Activated CD8-positive, alpha-beta memory T cell treated with anti-CD3 and anti-CD28 coated beads for 4 hours (primary cell): ENCODE results near the gene FYB1.
"Not testable (repeated sequence)": the region's sequence is repeated elsewhere in the genome, so short reads cannot be mapped to it uniquely, and the experiment has no call there.

Experiments used
- DNase-seq, 2 donors: peaks; one replicate each; pipeline ENCODE4 v3.0.0-alpha.2; 2020; ENCODE audit warnings: low read depth in 2 of 2

The FYB1 gene

GRCh38 chr5:39187831-39188731 is 31.3 kb downstream of the FYB1 start:
- DNase-seq: no peak

DNA sequence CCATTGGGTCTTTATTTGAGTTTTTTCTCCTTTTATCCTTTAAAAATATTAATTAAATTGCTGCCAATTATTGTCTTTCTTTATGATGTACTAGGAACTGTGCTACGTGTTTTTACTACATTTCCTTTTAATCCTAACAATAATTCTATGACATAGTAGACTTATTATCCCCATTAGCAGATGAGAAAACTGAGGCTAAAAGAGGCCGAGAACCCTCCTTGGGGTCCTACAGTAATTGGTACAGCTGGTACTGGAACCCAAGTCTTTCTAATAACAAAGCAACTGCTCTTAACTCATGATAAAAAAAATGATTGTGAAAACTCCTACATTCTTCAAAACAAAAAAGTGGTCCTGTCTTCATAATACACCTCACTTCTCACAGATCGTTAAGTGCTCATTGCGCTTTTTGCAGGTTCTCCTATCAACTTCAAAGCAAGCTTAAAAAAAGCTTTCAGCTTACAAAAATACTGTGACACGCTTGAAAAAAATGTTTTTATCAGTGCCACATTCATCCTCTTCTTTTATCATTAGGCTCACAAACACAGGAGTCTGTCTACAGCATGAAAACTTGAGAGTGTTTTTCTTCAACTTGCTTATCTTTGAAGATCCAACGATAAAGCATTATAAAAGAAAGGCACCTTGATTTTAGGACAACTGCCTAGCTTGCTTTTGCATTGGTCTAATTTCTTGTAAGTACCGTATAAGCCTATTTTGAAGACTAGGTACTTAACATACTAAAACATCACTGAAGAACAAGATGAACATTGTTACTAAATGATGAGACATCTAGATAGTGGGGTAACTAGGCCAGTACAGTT is 32.4 kb downstream of the FYB1 start:
- no peak for DNase-seq

- DNase-seq: no peak
Measured at GRCh38 chr5:39186289-39186688, 33.1 kb downstream of the FYB1 start.

GRCh38 chr5:39185761-39186160 is 33.6 kb downstream of the FYB1 start:
- no peak for DNase-seq

DNA sequence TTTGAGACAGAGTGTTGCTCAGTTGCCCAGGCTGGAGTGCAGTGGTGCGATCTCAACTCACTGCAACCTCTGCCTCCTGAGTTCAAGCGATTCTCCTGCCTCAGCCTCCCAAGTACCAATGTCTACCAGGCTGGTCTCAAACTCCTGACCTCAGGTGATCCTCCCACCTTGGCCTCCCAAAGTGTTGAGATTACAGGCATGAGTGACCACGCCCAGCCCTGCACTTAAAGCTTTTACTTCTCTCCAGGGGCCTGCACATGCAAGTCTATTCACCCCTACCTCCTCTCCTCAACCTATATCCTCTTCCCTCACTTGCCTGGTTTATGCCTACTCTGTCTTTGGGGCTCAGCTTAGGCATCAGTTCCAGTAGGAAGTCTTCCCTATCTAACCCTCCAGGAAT is 39.8 kb downstream of the FYB1 start:
- not testable (repeated sequence) for DNase-seq

DNA sequence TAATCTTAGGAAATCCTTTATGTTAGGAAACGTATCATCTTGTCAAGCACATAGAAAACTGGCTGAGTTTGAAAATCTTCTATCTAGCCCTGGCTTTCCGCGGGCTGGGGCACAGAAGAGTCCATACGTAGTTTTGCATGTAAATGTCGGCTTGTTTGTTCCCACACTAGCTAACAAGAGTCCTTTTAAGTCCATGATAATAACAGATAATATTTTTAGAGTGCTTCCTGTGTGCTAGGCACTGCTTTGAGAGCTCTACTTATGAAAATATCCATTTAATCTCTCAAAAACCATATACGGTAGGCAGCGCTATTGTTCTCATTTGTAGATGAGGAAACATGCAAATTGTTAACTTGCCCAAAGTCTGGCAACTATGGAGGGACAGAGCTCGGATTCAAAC is 40.5 kb downstream of the FYB1 start:
- DNase-seq: no peak

DNA sequence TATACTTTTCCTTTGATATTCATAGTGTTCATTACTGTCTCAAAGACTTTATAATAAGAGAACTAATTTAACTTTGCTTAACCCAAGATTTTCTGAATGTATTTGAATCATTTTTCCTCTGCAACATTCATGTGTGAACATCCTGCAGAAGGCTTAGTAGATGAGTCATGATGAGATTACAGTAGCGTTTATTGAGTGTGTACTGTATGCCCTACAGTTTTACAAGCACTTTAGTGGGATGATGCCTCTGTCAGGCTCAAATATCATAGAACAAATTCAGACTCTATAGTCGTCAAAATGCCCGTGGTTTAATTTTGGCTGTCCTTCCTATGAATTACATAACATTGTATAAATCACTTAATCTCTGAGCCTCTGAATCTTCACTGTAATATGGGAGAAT is 41.2 kb downstream of the FYB1 start:
- no peak for DNase-seq

- DNase-seq: no peak
Measured at GRCh38 chr5:39177631-39177964, 41.8 kb downstream of the FYB1 start.

GRCh38 chr5:39176759-39177630 is 42.4 kb downstream of the FYB1 start:
- no peak for DNase-seq

DNA sequence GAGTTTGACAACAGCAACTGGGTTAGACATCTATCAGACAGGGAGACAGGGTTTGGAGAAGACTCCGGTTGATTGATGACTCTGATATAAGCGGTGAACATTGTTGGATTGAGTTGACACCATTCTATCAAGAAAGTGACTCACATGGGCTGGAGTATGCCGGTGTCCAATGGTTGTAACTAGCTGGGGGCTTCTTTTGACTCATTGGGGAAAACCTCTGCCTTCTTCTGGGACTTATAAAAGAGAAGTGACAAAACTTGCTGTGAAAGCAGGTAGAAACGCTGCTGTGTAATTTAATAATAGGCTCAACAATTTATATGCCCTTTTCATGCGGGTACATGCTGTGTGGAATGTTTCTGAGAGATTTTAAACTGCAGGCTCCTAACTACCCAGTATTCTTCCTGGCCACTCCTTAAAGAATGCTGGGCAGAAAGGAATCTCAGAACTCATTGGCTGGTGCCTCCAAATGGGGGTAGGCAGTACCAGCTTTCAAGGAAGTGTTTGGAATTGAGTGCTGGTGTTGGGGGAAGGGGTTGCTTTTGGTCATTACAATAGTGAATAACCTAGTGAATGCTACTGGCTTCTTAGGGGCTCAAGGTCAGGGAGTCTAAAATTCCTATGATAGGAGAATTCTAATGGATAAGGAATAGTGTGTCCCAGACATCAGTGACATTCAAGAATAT is 43.9 kb downstream of the FYB1 start:
- no peak for DNase-seq

GRCh38 chr5:39173069-39173468 is 46.3 kb downstream of the FYB1 start:
- DNase-seq: no peak

DNA sequence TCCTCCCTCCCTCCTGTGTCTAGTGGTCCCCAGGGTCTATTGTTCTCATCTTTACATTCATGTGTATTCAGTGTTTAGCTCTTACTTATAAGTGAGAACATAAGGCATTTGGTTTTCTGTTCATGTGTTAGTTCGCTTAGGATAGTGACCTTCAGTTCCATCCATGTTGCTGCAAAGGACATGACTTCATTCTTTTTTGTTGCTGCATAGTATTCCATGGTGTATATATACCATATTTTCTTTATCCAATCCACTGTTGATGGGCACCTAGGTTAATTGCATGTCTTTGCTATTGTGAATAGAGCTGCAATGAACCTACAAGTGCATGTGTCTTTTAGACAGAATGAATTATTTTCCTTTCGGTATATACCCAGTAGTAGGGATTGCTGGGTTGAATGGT is 46.8 kb downstream of the FYB1 start:
- DNase-seq: no peak

GRCh38 chr5:39171647-39172046 is 47.7 kb downstream of the FYB1 start:
- DNase-seq: no peak

- DNase-seq: no peak
Measured at GRCh38 chr5:39169081-39169480, 50.3 kb downstream of the FYB1 start.

GRCh38 chr5:39167972-39168342 is 51.4 kb downstream of the FYB1 start:
- DNase-seq: no peak

DNA sequence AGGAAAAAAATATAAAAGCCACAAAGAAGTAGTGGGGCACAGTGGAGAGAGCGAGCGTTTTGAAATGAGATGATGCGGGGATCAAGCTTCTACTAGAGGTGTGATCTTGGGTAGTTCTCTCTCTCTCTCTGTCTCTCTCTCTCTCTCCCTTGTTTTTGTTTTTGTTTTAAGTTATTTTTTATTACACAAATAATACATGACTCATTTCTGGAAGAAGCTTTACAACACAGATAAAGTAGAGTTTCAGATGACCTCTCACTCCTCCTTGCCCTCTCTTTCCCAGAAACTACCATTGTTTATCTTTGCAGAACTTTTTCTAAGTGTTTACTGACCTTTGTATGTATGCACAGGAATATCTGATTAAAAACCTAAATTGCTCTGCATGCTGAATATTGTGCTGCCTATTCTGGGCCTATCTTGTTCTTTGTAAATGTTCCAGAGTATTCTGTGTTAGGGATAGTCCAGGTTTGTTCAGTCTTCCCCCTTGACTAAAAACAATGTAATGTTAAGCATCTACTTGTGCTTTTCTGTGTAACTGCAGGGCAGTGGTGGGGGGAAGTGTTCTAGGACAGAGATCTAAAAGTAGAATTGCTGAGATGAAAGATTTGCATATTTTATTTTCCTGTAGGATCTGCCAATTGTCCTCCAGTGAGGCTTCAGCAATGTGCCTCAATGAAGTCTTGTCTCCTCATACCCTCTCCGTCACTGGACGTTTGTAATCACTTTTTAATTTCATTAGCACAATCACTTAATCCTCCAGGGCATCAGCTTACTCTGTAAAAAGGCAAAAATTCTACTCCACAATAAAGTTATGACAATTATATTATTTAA is 52.0 kb downstream of the FYB1 start:
- DNase-seq: no peak

DNA sequence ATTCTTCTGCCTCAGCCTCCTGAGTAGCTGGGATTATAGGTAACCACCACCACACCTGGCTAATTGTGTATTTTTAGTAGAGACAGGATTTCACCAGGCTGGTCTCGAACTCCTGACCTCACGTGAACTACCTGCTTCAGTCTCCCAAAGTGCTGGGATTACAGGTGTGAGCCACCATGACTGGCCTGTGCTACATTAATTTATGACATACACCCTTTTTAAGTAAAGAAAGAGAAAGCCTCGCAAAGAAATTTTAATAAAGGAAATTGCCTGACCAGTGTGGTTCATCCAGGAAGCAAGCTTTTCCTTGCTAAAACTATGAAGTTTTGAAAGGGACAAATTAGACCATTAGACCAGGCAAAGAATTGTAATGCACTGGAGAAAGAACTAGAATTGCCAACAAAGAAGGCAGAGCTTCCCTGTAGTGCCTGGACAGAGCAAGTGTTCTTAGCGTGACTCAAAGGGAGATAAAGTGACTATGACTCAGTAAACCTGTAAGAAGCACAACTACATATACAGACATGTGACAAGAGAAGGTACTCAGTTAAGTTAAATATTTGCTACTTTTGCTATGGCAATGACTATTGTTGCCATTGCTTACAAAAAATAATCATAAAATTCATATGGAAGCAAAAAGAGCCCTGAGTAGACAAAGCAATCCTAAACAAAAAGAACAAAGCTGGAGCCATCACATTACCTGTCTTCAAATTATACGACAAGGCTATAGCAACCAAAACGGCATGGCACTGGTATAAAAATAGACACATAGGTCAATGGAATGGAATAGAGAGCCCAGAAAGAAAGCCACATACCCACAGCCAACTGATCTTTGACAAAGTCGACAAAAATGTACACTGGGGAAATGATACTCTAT is 54.6 kb downstream of the FYB1 start:
- no peak for DNase-seq

- no peak for DNase-seq
Measured at GRCh38 chr5:39164016-39164415, 55.3 kb downstream of the FYB1 start.

DNA sequence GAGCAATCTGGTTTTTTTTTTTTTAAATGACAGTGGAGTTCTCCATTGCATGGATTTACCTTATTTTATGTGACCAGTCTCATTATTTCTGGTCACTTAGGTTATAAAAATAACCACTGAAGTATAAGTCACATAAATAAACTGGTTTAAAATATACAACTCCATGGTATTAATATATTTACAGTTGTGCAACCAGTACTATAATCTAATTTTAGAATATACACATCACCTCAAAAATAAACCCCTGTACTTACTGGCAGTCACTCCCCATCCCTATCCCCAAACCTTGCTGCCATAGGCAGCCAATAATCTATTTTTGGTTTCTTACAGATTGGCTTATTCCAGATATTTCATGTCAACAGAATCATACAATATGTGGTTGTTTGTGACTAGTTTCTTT is 57.8 kb downstream of the FYB1 start:
- DNase-seq: no peak
